ENCODE measurements around the gene STX8.

DNA sequence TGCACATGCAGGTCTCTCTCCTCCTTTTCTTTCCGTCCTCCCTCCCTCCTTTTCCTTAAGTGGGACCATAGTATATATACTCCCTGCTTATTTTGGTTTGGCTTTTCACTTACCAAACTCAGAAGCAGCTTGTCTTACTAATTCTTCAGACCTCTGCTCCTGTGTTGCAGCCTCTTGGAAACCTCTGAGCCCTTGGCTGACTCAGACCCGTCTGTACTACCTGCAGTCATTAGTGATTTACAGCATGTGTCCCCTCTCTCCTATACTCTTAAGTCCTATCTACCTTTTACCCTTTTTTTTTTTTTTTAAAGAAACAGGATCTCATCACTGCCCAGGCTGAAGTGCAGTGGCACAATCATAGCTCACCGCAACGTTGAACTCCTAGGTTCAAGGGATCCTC is 207.0 kb downstream of the STX8 start:
- TF ChIP-seq POLR2A (IDR thresholded peaks at IDR 0.05; ENCODE audit: low read depth, low read length), result no peak
- no peak for TF ChIP-seq TAF1 (IDR thresholded peaks at IDR 0.05; ENCODE audit: borderline replicate concordance, low read depth, low read length)

Measured in GM12892 (cell line).